MV-4-11 (cell line): ENCODE results near the gene MICAL2.

ENCODE experiments used
- DNase-seq: peaks from one replicate; lab custom pipeline; 2025; lab: John Stamatoyannopoulos, UW

The MICAL2 gene

DNA sequence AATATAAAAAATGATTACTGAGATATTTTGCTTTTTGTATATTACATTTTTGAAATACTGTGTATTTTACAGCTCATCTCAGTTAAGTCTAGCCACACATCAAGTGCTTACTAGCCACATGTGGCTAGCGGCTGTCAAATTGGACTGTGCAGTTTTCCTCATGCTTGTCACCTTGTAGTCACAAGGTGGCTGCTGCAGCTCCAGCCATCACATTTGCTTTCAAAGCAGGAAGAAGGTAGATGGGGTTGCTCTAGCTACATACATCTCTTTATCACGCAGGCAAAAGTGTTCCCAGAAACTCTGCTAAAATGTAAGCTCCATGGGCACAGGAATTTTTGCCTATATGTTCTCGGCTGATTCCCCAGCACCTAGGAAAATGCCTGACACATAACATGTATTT is 61.5 kb downstream of the MICAL2 start:
- DNase-seq = no peak

DNA sequence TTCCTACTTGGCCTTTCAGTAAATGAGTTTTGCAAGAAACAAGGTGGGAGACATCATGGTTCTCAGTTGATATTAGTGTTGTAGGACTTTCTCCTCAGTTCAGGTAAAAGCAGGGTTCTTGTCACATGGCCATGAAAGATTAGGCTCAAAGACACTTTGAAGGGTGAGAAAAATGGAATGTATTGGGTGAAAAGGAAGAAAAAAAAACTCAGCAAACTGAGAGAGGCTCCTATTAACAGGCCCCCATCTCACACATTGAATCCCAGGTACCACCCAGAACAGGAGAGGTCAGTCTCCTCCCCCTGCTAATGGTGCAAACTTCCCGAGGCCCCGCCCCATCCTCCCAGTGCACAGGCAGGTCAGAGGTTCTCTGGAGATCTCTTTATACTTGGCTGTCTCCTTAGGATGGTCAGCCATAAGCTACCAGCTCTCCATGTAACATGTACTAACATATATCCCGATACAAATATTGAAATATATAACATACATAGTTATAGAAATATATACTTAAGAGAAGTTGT is 62.2 kb downstream of the MICAL2 start:
- no peak for DNase-seq

DNA sequence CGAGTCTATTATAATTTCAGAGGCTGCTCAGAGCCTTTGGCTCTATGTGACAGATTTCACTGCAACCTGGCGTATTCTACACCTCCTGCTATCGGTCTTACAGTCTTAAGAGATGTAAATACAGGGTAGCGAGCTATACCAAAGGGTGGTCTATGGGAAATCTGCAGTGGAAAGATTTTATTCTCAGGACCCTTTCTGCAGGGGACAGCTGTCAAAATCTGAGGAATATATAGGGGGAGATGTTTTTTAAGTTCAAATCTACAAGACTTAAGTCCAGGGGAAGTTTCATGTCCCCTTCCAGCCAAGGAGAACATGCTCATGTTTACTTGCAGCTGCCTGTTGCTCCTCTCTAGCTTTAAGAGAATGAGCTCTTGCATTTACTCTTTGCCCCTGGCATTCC is 62.7 kb downstream of the MICAL2 start:
- no peak for DNase-seq

DNA sequence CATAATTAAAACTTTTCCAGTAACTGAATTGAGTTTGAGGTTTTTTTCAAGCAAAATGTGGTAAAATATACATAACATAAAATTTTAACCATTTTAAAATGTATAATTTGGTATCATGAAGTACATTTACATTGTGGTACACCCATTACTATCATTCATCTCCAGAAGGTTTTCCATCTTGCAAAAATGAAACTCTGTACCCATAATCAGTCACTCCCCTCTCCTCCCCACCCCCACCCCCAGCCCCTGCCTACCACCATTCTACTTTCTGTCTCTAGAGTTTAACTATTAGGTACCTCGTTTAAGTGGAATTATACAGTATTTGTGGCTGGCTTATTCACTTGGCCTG is 63.7 kb downstream of the MICAL2 start:
- DNase-seq = no peak

DNA sequence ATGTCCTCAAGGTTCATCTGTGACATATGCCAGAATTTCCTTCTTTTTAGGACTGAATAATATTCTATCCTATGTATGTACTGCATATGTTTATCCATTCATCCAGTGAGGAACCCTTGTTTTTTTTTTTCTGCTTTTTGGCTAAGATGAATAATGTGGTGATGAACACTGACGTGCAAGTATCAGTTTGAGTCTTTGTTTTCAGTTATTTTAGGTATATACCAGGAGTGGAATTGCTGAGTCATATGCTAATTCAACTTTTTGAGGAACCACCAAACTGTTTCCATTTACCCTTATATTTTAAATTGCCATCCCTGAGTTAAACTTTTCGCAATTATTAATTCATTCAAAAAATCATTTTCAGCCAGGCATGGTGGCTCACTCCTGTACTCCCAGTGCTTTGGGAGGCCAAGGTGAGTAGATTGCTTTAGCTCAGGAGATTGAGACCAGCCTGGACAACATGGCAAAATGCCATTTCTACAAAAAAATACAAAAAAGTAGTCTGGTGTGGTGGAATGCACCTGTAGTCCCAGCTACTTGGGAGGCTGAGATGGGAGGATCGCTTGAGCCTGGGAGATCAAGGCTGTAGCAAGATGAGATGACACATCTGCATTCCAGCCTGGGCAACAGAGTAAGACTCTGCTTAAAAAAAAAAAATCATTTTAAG is 64.2 kb downstream of the MICAL2 start:
- DNase-seq = peak; percentile 94

DNA sequence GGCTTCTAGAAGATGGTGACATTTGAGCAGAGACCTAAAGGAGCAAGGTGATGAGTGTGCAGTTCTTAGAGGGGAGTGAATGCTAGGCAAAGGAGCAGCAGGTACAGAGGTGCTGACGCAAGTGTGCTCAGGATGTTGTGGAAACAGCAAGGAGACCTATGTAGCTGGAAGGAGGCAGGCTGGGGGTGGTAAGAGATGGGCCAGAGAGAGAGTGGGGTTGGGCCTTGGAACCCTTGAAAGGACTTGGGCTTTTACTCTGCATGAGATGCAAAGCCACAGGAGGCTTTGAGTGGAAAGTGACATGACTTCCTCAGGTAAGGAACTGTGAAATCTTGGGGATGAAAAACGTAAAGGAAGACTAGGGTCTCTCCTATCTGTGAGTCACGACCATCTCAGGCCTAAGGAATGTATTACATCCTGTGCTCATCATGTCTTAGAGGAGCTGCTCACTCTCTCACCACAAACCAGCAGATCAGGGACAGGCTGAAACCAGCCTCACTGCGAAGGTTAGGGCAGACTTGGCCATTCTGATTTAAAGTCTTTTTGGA is 65.4 kb downstream of the MICAL2 start:
- peak; percentile 17 for DNase-seq

DNA sequence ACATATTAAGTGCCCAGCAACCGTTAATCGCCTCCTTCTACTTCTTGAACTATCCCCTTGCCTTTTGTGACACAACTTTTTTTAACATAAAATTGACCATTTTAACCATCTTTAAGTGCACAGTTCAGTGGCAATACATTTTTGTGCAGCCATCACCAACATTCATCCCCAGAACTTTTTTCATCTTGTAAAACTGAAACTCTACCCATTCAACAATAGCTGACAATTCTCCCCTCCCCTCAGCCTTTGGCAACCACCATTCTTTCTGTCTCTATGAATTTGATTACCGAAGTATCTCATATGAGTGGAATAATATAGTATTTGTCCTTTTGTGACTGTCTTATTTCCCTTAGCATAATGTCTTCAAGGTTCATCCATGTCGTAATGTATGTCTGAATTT is 66.0 kb downstream of the MICAL2 start:
- DNase-seq = no peak

DNA sequence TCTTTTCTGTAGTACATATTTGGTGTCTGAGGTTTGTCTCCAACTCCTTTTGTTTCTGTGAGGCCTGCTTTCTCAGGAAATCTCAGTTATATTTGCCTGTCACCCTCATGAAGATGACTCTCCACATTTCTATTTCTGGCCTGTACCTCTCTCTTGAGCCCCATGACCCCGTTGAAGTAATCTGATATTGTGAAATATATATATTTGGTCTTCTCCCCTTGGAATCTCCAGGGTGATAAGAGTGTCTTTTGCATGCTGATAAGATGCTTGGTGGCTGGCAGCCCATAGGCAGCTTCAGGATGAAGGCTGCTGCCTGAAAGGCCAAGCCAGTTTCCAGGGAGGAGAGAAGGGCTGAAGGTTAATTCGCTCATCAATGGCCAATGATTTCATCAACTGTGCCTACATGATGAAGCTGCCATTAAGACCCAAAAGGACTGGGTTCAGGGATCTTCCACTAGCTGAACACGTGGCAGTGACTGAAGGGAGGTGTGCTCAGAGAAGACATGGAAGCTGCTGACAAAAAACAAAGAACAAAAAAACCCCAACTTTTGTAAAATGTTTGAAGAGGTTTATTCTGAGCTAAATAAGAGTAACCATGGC is 67.4 kb downstream of the MICAL2 start:
- DNase-seq = no peak

DNA sequence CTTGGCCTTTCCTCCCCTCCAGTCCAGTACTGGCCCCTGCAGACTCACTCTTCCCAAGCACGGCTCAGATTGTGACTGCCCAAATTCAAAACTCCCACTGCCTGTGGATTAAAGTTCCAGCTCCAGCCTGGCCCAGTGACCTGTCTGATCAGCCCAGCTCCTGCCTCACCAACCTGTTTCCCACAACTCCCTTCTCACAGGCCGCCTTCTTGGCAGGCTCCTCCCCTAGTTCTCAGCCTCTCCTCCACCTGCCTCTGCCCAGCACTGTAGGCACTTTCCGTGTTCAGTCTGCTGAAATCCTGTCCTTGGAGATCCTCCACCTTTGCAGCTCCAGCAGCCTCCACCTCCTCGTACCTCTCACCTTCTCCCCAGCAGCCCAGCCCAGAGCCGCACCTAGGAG is 68.6 kb downstream of the MICAL2 start:
- DNase-seq = no peak

DNA sequence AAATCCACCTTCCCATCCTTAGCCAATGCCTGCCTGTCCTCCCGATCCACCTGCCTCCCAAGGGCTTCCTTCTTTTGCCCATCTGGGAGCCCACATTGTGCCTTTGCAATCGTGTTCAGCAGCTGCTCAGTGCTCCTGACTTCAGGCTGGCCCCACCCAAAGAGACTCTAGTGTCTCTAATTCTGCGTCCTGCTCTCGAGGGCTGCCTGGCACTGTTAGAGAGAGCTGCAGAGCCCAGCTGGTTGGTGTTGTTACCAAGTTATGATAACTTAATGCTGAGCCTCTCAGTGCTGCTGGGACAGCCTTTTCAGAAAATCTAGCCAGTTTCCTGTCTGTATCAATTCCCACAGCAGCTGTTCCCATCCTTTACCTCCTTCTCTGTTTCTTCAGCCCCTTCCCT is 69.1 kb downstream of the MICAL2 start:
- DNase-seq = no peak

DNA sequence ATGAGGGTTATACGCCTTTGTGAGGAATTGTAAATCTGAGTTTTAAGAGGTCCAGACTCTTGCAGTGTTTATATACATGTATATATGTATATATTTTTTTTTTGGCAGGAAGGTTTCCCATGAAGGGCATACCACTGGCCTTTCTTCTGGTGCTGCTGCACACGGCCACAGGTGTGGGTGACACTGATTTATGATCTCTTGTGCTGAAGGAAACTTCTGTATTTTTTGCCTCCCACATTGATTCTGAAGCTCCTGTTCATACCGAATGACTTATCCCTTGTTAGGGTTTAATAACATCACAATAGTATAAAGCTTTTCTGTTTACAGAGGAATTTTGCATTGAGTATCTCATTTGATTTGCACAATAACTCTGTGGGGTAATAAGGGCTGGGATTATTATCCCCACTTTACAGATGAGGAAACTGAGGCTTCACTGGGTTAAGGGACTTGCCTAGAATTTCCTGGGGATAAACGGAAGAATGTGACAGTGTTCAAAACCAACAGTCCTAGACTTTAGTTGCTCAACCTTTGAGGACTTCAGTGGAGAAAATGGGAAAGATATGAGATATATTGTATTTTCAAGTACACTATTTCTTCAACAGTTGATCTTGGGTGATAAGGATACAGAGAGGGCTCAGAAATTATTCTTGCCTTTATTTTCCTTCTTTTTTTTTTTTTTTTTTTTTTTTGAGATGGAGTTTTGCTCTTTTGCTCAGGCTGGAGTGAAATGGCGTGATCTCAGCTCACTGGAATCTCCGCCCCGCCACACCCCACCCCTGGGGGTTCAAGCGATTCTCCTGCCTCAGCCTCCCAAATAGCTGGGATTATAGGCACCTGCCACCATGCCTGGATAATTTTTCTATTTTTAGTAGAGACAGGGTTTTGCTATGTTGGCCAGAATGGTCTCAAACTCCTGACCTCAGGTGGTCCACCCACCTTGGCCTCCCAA is 70.1 kb downstream of the MICAL2 start:
- no peak for DNase-seq

DNA sequence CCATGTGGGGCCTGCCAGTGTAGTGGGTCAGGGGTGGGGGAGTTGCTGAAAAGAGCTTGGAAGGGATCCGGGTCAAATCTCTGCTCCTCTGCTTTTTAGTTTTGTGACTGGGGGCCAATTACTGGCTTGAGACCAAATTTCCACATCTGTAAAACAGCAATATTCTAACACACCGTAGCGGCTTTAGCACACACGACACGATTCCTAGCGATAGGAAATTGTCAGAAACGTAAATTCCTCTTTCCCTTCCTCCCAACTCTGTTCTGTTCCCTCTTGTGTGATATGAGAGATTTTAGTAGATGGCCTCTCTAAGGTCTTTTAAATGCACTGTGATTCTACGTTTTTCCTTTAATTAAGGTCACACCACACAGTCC is 71.9 kb downstream of the MICAL2 start:
- no peak for DNase-seq

DNA sequence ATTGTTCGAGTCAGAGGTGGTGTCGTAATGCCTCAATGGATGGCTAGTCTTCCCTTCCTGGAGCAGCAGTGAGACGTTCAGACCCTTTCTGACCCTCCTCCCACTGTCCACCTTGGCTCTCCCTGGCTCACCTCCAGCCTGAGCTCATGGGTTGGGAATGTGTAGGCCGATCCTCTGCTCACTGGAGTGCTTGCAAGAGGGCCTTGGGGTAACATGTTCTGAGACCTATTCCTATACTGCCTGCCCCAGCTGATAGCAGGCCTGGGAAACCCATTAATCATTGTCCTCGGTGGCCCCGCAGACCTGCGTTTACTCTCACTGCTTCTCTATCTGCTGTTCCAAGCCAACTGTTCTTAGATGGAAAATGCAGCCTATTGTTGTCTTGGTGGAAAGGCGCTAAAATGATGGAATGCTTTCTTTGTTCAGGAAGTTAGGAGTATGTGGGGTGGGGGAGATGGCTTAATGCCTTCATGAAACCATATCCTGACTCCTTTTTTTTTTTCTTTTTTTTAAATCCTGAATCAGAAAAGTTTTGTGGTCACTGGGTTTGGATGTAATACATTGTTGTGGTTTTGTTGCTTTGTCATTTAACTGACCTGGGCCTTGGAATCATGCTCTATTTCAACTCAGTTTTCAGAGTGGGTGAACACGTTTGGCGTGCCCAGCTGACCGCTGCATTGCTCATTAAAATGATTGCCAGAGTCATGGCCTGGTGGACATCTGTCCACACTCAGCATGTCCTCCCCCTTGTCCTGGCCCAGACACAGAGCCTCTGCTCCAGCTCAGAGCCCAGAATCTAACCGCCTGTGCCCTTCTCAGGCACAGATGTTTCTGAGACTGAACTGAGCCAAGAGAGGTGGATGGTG is 72.5 kb downstream of the MICAL2 start:
- DNase-seq = peak; percentile 63

DNA sequence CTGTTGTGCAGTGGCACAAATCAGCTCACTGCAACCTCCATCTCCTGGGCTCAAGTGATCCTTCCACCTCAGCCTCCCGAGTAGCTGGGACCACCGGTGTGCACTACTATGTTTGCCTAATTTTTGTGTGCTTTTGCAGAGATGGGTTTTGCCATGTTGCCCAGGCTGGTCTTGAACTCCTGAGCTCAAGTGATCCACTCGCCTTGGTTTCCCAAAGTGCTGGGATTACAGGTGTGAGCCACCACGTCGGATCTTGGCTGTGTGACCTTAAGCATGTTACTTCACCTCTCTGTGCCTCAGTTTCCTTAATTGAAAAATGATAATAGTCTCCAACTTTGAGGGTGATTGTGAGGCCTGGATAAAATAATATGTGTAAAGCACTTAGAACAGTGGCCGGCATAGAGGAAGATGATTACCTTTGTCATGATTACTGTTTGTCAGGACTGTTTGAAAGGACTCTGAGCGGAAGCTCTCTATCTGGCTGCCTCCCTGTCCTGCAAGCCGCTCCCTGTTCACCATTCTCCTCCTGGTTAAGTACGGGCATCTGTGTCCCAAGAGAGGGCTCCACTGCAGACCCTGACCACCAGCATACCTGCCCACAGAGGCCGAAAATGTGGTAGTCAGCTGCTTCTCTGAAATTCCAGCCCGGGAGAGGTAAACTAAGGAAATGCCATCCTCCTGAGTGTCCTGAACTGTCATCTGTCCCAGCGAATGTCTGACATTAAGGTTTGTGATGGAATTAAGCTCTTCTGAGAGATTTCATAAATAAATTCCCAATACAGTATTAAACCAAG is 73.6 kb downstream of the MICAL2 start:
- DNase-seq = no peak

DNA sequence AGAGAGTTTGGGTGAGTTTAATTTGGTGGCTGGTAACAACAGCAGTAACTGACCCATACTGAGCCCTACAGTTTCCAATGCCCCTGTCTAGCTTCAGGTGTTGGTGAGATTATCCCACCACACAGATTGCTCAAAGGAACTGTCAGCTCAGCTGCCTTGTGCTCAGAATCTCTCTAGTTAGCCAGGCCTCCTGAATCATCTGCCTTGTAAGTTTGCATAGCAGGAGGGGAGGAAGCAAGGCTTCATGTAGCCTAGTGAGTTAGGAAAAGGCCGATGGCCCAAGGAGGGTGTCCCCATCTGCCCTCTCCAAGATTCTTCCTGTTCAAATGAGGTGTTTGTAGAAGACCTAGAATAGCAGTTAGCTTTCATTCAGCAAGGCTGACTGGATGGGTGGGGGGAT is 74.3 kb downstream of the MICAL2 start:
- DNase-seq = no peak

DNA sequence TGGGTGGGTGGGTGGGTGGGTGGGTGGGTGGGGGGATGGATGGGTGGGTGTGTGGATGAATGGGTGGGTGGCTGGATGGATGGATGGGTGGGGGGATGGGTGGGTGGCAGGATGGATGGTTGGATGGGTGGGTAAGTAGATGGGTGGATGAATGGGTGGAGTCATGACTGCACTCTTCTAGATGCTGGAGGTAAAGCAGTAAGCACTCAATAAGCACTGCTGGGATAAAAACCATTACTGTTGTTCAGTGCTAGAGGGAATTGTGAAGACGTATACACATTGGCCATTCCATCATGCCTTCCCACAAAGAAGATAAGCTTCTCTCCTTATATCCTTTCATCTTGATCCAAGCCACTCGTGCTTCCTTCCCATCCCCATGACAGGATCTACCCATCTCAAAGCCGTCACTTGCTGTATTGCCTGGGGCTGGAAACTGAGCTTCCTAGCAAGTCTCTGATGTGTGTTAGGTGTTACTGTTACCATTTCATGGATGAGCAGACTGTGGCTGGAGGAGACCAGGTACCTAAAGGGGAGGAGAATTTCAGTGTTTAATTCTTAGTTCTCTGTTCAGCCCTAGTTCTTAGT is 74.8 kb downstream of the MICAL2 start:
- DNase-seq = no peak

DNA sequence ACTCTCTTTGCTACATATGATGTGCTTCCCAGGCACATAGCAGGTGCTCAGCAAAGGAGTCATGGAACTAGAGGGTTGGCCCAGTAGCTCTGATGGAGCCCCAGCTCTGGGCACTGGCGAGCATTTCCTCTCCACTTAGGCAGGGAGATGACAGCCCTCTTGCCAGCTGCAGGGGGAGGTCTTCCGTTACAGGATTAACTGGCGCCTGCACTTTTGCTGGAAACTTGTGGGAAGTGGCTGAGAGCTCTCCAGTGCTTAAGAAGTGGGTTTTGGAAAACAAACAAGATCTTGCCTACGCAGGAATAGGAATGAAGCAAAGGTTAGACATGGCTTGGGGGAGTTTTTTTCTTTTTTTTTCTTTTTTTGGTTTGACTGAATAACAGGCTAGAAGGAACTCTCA is 75.5 kb downstream of the MICAL2 start:
- DNase-seq = peak; percentile 47

DNA sequence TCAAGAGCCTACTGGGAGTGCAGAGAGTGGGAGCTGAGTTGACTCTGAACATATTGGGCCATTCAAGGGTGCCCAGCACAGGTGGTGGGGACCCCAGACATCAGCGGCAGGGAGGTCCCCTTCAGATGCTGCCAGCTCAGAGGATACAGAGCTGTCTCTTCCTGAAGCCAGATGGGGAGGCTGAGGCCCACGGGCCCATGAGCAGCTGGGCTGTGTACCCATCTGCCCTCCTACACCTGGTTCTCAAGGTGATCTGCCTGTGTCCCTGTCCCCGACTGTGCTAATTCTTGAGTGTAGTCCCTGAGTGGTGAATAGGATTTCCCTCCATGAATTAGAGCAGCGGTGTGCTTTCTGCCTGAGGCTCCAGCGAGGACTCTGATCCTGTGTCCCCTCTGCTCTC is 76.3 kb downstream of the MICAL2 start:
- DNase-seq = no peak

DNA sequence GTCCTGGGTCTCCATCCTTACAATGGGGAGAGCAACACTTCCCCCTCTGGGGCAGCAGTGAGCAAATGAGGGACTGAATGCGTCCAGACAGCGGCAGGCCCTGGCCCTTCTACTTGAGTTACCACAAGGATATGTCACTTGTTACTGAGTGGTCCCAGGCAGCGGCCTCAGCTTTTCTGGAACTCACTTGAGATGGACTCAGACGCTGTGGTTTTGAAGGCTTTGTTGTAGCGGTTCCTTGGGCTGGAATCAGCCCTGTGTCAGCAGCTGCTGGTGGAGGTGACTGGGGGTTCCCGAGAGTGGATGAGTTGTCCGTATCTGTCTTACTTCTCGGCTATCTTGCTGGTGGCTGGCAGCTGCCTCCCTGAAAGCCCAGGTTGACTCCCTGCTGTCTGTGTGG is 77.0 kb downstream of the MICAL2 start:
- peak; percentile 83 for DNase-seq

DNA sequence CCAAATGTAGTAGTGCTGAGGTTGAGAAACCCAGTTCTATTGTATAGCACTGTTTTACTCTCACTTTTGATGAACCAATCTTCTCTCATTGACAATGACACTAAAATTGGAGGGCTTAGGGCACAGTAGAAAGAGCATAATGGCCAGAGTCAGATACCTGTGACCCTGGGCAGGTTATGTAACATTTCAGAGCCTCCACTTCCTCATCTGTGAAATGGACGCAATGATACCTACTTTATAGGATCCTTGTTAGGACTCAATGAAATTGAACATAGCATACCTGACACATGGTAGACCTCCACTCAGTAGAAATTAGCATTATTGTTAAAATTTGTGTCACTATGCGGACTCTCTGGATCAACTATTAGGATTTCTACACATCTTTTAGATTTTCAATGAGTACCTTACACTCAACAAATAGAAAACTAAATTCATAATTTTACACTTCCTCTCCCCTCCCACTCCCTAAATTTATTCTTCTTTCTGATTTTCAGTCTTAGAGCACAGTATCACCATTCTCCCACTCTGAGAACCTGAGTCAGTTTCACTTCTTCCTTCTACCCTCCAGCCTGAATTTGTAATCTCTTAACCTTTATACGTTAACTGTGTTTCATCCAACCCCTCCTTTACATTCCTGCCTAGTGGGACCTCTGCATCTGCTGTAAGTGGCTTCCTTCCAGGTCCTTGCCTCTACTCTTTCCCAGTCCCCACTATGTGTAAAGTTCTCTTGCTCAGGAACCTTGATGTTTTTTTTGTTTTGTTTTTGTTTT is 78.3 kb downstream of the MICAL2 start:
- DNase-seq = peak; percentile 50
